ENCODE data around the gene ARPC3. TPM values are rescaled to one million over a fixed set of nuclear protein-coding genes. Genes with fewer than 3 reads are reported as not detected.

Gene ARPC3
- total RNA-seq, 1 experiment from 2014 or later, result 319 TPM

DNA sequence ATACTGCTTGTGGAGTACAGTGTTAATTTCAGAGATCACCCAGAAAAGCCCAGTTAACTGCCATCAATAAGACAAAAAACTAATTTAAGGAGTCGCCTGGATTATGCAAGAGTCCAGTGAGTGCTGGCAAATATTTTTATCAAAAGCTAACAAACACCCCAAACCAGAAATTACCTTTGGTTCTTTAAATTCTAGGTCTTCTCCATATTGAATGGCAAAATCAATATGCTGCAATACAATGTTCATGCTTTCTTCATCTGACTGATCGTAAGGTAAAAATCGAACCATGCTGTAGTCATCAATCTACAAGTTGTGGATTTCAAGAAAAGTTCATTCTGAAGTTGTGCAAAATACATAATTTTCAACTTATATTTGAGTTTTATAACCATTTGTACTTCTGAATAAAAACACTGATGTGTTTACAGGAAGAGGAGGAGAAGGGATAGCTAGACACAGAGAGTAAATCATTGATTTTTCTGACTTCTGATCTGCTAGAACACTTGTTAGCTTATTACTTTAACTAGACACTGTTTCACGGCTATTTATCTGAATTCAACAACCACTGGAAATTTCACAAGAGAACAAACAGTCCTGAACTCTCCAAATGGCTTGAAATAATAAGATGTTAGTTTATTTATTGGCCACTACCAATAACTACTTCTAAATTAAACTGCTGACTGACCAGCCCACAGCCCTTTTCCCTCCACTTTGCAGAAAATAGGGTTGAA is 3.6 kb upstream of the ARPC3 start:
- no TSS peak for BruUV-seq (replicated peaks)
- Histone ChIP-seq H3K27ac (ENCODE audit: low read length) (no peak overlapping the region), H3K36me3 (ENCODE audit: control insufficient read depth, insufficient read depth, low read length) (peaks cover 11% of the 10 kb centered on the region), H3K4me3 (ENCODE audit: low read depth in 2 of 2, low read length in 2 of 2) (no peak overlapping the region), H3K4me1 (ENCODE audit: control insufficient read depth, insufficient read depth, low read length) (no peaks in the 10 kb centered on the region), H3K27me3 (ENCODE audit: control insufficient read depth, insufficient read depth, low read length) (no peaks in the 10 kb centered on the region), H3K9me3 (ENCODE audit: control insufficient read depth, insufficient read depth, low read depth, low read length) (no peaks in the 10 kb centered on the region)
- ATAC-seq (no peak), DNase-seq (ENCODE audit: low read depth, low spot score) (no peak)
- in situ Hi-C loops (cut with HindIII; ENCODE audit: low pct_unique_long_range_greater_than_20kb, low sequenced_read_pairs) (no loop called here), intact Hi-C loops (cut with micrococcal nuclease; ENCODE audit: unreplicated experiment) (no loop called here)
- CTCF ChIA-PET, result no interaction called here
- TF ChIP-seq POLR2AphosphoS5 (IDR thresholded peaks at IDR 0.05; ENCODE audit: low read depth, low read length) (no peak), SIN3A (IDR thresholded peaks at IDR 0.05; ENCODE audit: borderline replicate concordance, insufficient read depth, low read depth, low read length) (no peak), TCF7L2 (IDR thresholded peaks at IDR 0.05; ENCODE audit: low read depth, low read length) (no peak)
- TF ChIP-seq, protein P1, sequence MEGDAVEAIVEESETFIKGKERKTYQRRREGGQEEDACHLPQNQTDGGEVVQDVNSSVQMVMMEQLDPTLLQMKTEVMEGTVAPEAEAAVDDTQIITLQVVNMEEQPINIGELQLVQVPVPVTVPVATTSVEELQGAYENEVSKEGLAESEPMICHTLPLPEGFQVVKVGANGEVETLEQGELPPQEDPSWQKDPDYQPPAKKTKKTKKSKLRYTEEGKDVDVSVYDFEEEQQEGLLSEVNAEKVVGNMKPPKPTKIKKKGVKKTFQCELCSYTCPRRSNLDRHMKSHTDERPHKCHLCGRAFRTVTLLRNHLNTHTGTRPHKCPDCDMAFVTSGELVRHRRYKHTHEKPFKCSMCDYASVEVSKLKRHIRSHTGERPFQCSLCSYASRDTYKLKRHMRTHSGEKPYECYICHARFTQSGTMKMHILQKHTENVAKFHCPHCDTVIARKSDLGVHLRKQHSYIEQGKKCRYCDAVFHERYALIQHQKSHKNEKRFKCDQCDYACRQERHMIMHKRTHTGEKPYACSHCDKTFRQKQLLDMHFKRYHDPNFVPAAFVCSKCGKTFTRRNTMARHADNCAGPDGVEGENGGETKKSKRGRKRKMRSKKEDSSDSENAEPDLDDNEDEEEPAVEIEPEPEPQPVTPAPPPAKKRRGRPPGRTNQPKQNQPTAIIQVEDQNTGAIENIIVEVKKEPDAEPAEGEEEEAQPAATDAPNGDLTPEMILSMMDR (IDR thresholded peaks at IDR 0.05), result no peak
- TF ChIP-seq, protein P2, sequence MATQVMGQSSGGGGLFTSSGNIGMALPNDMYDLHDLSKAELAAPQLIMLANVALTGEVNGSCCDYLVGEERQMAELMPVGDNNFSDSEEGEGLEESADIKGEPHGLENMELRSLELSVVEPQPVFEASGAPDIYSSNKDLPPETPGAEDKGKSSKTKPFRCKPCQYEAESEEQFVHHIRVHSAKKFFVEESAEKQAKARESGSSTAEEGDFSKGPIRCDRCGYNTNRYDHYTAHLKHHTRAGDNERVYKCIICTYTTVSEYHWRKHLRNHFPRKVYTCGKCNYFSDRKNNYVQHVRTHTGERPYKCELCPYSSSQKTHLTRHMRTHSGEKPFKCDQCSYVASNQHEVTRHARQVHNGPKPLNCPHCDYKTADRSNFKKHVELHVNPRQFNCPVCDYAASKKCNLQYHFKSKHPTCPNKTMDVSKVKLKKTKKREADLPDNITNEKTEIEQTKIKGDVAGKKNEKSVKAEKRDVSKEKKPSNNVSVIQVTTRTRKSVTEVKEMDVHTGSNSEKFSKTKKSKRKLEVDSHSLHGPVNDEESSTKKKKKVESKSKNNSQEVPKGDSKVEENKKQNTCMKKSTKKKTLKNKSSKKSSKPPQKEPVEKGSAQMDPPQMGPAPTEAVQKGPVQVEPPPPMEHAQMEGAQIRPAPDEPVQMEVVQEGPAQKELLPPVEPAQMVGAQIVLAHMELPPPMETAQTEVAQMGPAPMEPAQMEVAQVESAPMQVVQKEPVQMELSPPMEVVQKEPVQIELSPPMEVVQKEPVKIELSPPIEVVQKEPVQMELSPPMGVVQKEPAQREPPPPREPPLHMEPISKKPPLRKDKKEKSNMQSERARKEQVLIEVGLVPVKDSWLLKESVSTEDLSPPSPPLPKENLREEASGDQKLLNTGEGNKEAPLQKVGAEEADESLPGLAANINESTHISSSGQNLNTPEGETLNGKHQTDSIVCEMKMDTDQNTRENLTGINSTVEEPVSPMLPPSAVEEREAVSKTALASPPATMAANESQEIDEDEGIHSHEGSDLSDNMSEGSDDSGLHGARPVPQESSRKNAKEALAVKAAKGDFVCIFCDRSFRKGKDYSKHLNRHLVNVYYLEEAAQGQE (IDR thresholded peaks at IDR 0.05; ENCODE audit: insufficient read depth in 1 of 2, low read depth in 2 of 2, low read length in 1 of 2), result no peak
- POLR2A ChIA-PET, result no interaction called here

DNA sequence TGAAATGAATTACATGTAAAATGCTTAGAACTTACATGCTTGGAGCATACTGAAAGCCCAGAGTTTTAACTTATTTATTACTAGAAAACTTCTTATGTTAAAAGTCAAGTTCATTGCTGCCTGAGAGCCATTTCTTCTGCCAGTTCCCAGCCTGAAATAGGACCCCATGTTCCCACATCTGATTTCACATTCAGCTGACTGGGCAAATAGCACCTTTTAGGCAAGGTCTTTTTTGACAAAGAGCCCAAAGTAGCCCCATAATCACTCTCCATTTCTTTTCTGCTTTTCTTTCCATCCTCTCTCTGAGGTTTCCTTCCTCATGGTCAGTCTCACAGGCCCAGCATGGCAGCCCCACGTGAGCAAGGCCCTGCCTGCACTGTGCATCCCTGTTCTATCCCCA is 1.1 kb upstream of the ARPC3 start:
- Histone ChIP-seq H3K36me3 (ENCODE audit: control insufficient read depth, insufficient read depth, low read length) (peaks cover 11% of the 10 kb centered on the region), H3K27me3 (ENCODE audit: control insufficient read depth, insufficient read depth, low read length) (no peaks in the 10 kb centered on the region), H3K9me3 (ENCODE audit: control insufficient read depth, insufficient read depth, low read depth, low read length) (no peaks in the 10 kb centered on the region), H3K4me1 (ENCODE audit: control insufficient read depth, insufficient read depth, low read length) (peaks cover 6% of the 10 kb centered on the region; the same call in 1 of the 2 replicates), H3K27ac (ENCODE audit: low read length) (no peak overlapping the region), H3K4me3 (ENCODE audit: low read depth in 2 of 2, low read length in 2 of 2) (no peak overlapping the region)
- no peak for ATAC-seq
- in situ Hi-C loops (cut with HindIII; ENCODE audit: low pct_unique_long_range_greater_than_20kb, low sequenced_read_pairs) (no loop called here), intact Hi-C loops (cut with micrococcal nuclease; ENCODE audit: unreplicated experiment) (no loop called here)
- no peak for DNase-seq (ENCODE audit: low read depth, low spot score)
- CTCF ChIA-PET, result interaction anchor here (1.3 kb wide), 1 partner anchor 19 kb away, joined by 5 read pairs; no protein-coding TSS in a partner anchor
- TF ChIP-seq, protein P2 (IDR thresholded peaks at IDR 0.05; ENCODE audit: insufficient read depth in 1 of 2, low read depth in 2 of 2, low read length in 1 of 2), result no peak
- TF ChIP-seq SIN3A (IDR thresholded peaks at IDR 0.05; ENCODE audit: borderline replicate concordance, insufficient read depth, low read depth, low read length) (no peak), POLR2AphosphoS5 (IDR thresholded peaks at IDR 0.05; ENCODE audit: low read depth, low read length) (no peak), TCF7L2 (IDR thresholded peaks at IDR 0.05; ENCODE audit: low read depth, low read length) (no peak)
- TF ChIP-seq, protein P1 (IDR thresholded peaks at IDR 0.05), result no peak
- no TSS peak for BruUV-seq (replicated peaks)
- POLR2A ChIA-PET, result no interaction called here
